ENCODE measurements around the gene LIN7A. TPM values are rescaled to one million over a fixed set of nuclear protein-coding genes. Genes with fewer than 3 reads are reported as not detected.
"Not testable (repeated sequence)": the region's sequence is repeated elsewhere in the genome, so short reads cannot be mapped to it uniquely, and the experiment has no call there.

LIN7A gene
- total RNA-seq, 1 experiment from 2014 or later: not detected

DNA sequence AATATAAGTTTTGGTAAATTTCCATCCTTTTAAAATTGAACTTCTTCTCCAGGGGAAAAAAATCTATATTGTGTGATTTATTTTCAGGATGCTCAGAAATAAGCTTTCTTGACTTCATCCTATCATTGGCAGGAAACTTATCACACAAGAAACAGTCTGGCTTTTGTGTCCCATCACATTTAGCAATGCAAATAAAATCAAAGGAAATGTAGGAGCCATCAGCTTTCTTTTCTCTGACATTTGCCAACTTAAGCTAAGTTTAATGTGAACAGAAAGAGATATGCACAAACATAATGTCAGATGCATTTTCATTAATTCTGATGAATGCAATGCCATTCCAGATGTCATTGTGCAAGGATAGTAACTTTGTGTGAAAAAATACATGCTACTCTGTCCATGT, 56.6 kb downstream of the LIN7A start:
- DNase-seq (ENCODE audit: low read depth, low spot score): no peak
- Histone ChIP-seq H3K36me3 (ENCODE audit: control insufficient read depth, insufficient read depth, low read length) (no peaks in the 10 kb centered on the region), H3K27me3 (ENCODE audit: control insufficient read depth, insufficient read depth, low read length) (no peaks in the 10 kb centered on the region), H3K27ac (ENCODE audit: low read length) (no peak overlapping the region), H3K9me3 (ENCODE audit: control insufficient read depth, insufficient read depth, low read depth, low read length) (no peaks in the 10 kb centered on the region), H3K4me3 (ENCODE audit: low read depth in 2 of 2, low read length in 2 of 2) (no peak overlapping the region), H3K4me1 (ENCODE audit: control insufficient read depth, insufficient read depth, low read length) (no peaks in the 10 kb centered on the region)
- ChIA-PET CTCF (no interaction called here), POLR2A (no interaction called here)
- BruUV-seq (replicated peaks): no TSS peak
- intact Hi-C loops (cut with micrococcal nuclease; ENCODE audit: unreplicated experiment): no loop called here
- no peak for ATAC-seq
- TF ChIP-seq POLR2AphosphoS5 (IDR thresholded peaks at IDR 0.05; ENCODE audit: low read depth, low read length): no peak
- TF ChIP-seq, protein P1, sequence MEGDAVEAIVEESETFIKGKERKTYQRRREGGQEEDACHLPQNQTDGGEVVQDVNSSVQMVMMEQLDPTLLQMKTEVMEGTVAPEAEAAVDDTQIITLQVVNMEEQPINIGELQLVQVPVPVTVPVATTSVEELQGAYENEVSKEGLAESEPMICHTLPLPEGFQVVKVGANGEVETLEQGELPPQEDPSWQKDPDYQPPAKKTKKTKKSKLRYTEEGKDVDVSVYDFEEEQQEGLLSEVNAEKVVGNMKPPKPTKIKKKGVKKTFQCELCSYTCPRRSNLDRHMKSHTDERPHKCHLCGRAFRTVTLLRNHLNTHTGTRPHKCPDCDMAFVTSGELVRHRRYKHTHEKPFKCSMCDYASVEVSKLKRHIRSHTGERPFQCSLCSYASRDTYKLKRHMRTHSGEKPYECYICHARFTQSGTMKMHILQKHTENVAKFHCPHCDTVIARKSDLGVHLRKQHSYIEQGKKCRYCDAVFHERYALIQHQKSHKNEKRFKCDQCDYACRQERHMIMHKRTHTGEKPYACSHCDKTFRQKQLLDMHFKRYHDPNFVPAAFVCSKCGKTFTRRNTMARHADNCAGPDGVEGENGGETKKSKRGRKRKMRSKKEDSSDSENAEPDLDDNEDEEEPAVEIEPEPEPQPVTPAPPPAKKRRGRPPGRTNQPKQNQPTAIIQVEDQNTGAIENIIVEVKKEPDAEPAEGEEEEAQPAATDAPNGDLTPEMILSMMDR (IDR thresholded peaks at IDR 0.05): no peak
- TF ChIP-seq, protein P2, sequence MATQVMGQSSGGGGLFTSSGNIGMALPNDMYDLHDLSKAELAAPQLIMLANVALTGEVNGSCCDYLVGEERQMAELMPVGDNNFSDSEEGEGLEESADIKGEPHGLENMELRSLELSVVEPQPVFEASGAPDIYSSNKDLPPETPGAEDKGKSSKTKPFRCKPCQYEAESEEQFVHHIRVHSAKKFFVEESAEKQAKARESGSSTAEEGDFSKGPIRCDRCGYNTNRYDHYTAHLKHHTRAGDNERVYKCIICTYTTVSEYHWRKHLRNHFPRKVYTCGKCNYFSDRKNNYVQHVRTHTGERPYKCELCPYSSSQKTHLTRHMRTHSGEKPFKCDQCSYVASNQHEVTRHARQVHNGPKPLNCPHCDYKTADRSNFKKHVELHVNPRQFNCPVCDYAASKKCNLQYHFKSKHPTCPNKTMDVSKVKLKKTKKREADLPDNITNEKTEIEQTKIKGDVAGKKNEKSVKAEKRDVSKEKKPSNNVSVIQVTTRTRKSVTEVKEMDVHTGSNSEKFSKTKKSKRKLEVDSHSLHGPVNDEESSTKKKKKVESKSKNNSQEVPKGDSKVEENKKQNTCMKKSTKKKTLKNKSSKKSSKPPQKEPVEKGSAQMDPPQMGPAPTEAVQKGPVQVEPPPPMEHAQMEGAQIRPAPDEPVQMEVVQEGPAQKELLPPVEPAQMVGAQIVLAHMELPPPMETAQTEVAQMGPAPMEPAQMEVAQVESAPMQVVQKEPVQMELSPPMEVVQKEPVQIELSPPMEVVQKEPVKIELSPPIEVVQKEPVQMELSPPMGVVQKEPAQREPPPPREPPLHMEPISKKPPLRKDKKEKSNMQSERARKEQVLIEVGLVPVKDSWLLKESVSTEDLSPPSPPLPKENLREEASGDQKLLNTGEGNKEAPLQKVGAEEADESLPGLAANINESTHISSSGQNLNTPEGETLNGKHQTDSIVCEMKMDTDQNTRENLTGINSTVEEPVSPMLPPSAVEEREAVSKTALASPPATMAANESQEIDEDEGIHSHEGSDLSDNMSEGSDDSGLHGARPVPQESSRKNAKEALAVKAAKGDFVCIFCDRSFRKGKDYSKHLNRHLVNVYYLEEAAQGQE (IDR thresholded peaks at IDR 0.05; ENCODE audit: insufficient read depth in 1 of 2, low read depth in 2 of 2, low read length in 1 of 2): no peak
- no peak for TF ChIP-seq TCF7L2 (IDR thresholded peaks at IDR 0.05; ENCODE audit: low read depth, low read length)
- no peak for TF ChIP-seq SIN3A (IDR thresholded peaks at IDR 0.05; ENCODE audit: borderline replicate concordance, insufficient read depth, low read depth, low read length)
- in situ Hi-C loops (cut with HindIII; ENCODE audit: low pct_unique_long_range_greater_than_20kb, low sequenced_read_pairs): no loop called here

GRCh38 chr12:80878452-80878851, 59.3 kb downstream of the LIN7A start:
- H3K36me3 ChIP-seq (ENCODE audit: control insufficient read depth, insufficient read depth, low read length); in situ Hi-C loops (cut with HindIII; ENCODE audit: low pct_unique_long_range_greater_than_20kb, low sequenced_read_pairs); ATAC-seq; H3K27ac ChIP-seq (ENCODE audit: low read length); BruUV-seq (replicated peaks); H3K4me1 ChIP-seq (ENCODE audit: control insufficient read depth, insufficient read depth, low read length); H3K4me3 ChIP-seq (ENCODE audit: low read depth in 2 of 2, low read length in 2 of 2); intact Hi-C loops (cut with micrococcal nuclease; ENCODE audit: unreplicated experiment); POLR2A ChIA-PET; H3K9me3 ChIP-seq (ENCODE audit: control insufficient read depth, insufficient read depth, low read depth, low read length); H3K27me3 ChIP-seq (ENCODE audit: control insufficient read depth, insufficient read depth, low read length); DNase-seq (ENCODE audit: low read depth, low spot score); CTCF ChIA-PET: not testable (repeated sequence)

DNA sequence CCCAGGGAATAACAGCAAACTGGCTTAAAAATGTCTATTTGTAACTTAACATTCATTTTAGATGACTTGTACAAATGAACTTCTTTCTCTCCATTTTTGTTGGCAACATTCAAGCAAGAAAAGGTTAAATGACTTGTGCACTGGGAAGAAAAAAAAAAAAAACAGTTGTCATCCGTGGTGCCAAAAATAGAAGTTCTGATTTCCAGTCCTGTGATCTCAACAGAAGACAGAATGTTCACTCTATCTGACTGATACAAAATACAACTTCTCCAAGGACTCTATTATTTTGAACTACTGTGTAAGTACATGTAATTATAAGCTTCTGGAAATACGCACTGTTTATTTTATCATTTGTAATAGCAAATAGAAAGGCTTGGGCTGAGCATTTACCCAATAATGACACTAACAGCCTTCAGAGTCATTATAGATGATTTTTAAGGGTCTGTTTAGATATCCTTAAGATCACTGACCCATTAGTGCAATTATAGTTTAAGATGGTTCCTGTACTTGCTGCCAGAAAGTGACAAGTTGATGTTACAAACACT, 59.9 kb downstream of the LIN7A start:
- TF ChIP-seq, protein P1 (IDR thresholded peaks at IDR 0.05): no peak
- TF ChIP-seq POLR2AphosphoS5 (IDR thresholded peaks at IDR 0.05; ENCODE audit: low read depth, low read length): no peak
- TF ChIP-seq, protein P2 (IDR thresholded peaks at IDR 0.05; ENCODE audit: insufficient read depth in 1 of 2, low read depth in 2 of 2, low read length in 1 of 2): no peak
- no peak for TF ChIP-seq TCF7L2 (IDR thresholded peaks at IDR 0.05; ENCODE audit: low read depth, low read length)
- no peak for TF ChIP-seq SIN3A (IDR thresholded peaks at IDR 0.05; ENCODE audit: borderline replicate concordance, insufficient read depth, low read depth, low read length)
- ATAC-seq (no peak), DNase-seq (ENCODE audit: low read depth, low spot score) (no peak)
- H3K9me3 ChIP-seq (ENCODE audit: control insufficient read depth, insufficient read depth, low read depth, low read length): no peaks in the 10 kb centered on the region
- intact Hi-C loops (cut with micrococcal nuclease; ENCODE audit: unreplicated experiment) (no loop called here), in situ Hi-C loops (cut with HindIII; ENCODE audit: low pct_unique_long_range_greater_than_20kb, low sequenced_read_pairs) (no loop called here)
- H3K4me1 ChIP-seq (ENCODE audit: control insufficient read depth, insufficient read depth, low read length): no peaks in the 10 kb centered on the region
- no peak overlapping the region for H3K27ac ChIP-seq (ENCODE audit: low read length)
- H3K36me3 ChIP-seq (ENCODE audit: control insufficient read depth, insufficient read depth, low read length): no peaks in the 10 kb centered on the region
- CTCF ChIA-PET: no interaction called here
- POLR2A ChIA-PET: no interaction called here
- H3K4me3 ChIP-seq (ENCODE audit: low read depth in 2 of 2, low read length in 2 of 2): no peak overlapping the region
- no peaks in the 10 kb centered on the region for H3K27me3 ChIP-seq (ENCODE audit: control insufficient read depth, insufficient read depth, low read length)
- BruUV-seq (replicated peaks): no TSS peak

Data from Panc1 (cell line).